Ovary (tissue), 9 donors: ENCODE results near the gene ARHGAP28. TPM values are rescaled to one million over a fixed set of nuclear protein-coding genes. Genes with fewer than 3 reads are reported as not detected.

Experiments used
- DNase-seq, 5 donors: peaks; one replicate each; pipeline ENCODE4 v3.0.0-alpha.2; 2019 to 2020
- H3K27ac ChIP-seq, 2 donors: fragments of 200-600 bp; one replicate each; pipeline versions ENCODE4 v1.5.1 to v1.8.0; 2019 to 2022
- H3K27me3 ChIP-seq: fragments of 200-600 bp; one replicate; pipeline ENCODE4 v1.8.0; 2022
- H3K36me3 ChIP-seq: fragments of 200-600 bp; sonication (generic); one replicate; pipeline ENCODE4 v1.5.1; 2019
- H3K4me1 ChIP-seq: one replicate; pipeline ENCODE4 v1.8.1; 2013; ENCODE audit warnings: mild to moderate bottlenecking, moderate library complexity; ENCODE audit not compliant: insufficient read depth
- H3K4me3 ChIP-seq: fragments of 200-600 bp; sonication (generic); one replicate; pipeline ENCODE4 v1.5.1; 2017
- H3K9me3 ChIP-seq, 2 donors: fragments of 200-600 bp in 1 of 2; sonication (generic) in 1 of 2; one replicate each; pipeline versions ENCODE4 v1.5.1 to v1.8.1; 2013 to 2019; ENCODE audit warnings: mild to moderate bottlenecking in 1 of 2, moderate library complexity in 1 of 2
- EP300 ChIP-seq: sonication (generic); formaldehyde crosslinking; IDR thresholded peaks from one replicate; pipeline ENCODE4 v1.6.1; 2017; ENCODE audit warnings: antibody characterized with exemption
- POLR2A ChIP-seq: fragments of 450-650 bp; IDR thresholded peaks from one replicate; pipeline ENCODE4 v1.6.1; 2017; ENCODE audit warnings: antibody characterized with exemption, mild to moderate bottlenecking, moderate library complexity
- WGBS, 3 donors: extraction: QIAGEN DNeasy Blood & Tissue Kit in 1 of 3; methylation state at CpG; one replicate each; pipeline versions ENCODE4 v1.1.5 to v1.1.7; 2013 to 2017; 5-methylcytosine and 5-hydroxymethylcytosine counted together
- intact Hi-C, 4 donors: fragments of 100-400 bp; cut with DNase I; formaldehyde crosslinking; loops; one replicate each; pipeline versions ENCODE4 v1.11.0 to v1.15.1; 2022 to 2023
- polyA plus RNA-seq, 2 donors: library from polyadenylated mRNA; stranded (reverse); fragments of 200-250 nt in 1 of 2; fragments of 350-450 nt in 1 of 2; fragmentation: Illumina TruSeq in 1 of 2; extraction: RNeasy Lipid Tissue Mini Kit (QIAGEN cat#74804) in 1 of 2; gene quantifications; one replicate each; pipeline ENCODE4 v1.2.3, GENCODE V29; 2013 to 2014
- total RNA-seq, 7 donors: library from RNA; depleted of rRNA in 2 of 7; stranded (reverse); fragments of >200 nt in 2 of 7; fragmentation: NEBNext Ultra II Directional in 3 of 7; extraction: Animal tissue kit (Norgen Biotek cat#: 25700) in 3 of 7; gene quantifications; one replicate each; pipeline versions ENCODE4 v1.1.0 to v1.2.4, GENCODE V29; 2016 to 2023
- TF ChIP-seq, protein P1 (sequence below), 3 donors: fragments of 450-650 bp in 2 of 3; fragments of 200-600 bp in 1 of 3; IDR thresholded peaks; one replicate each; pipeline versions ENCODE4 v1.5.1 to v1.8.0; 2016 to 2022; ENCODE audit warnings: antibody characterized with exemption in 3 of 3, mild to moderate bottlenecking in 1 of 3
- donor health status: DM: no; HTN: no; CAD: no; lungs with moderate emphysema.
- donor health status: DM: no; HTN: no; CAD: no.
- donor health status: Bipolar disorder and iron deficiency.
- donor health status: DM: yes; HTN: yes; CAD: no.
- donor health status: DM: no; HTN: no; CAD: no.
- donor health status: DM: yes; HTN: yes; CAD: no.

Gene ARHGAP28
- total and polyA plus RNA-seq, 9 donors, result 5.9 to 28.7 (median 16.9) TPM

DNA sequence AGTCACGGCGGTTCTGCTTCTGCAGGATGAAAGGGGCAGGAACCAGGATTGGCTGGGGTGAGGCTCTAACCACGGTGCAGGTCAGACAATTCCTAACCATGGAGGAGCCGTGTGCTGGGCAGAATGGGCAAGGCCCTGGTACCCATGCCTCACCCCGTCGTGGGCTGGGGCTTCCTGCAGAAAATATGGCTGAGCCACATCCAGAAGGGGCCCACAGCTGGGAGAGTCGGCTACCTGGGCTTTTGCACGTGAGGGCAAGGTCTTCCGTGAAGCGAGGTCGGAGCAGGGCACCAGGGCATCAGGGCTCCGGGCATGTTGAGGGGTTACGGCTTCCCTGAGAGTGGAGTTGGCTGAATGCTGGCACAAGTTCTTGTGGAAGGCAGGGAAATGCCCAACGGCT, 147.8 kb downstream of the ARHGAP28 start:
- H3K27me3 ChIP-seq, result no peaks in the 10 kb centered on the region
- H3K27ac ChIP-seq, result no peak overlapping the region
- TF ChIP-seq EP300 (no peak), POLR2A (no peak)
- TF ChIP-seq, protein P1, sequence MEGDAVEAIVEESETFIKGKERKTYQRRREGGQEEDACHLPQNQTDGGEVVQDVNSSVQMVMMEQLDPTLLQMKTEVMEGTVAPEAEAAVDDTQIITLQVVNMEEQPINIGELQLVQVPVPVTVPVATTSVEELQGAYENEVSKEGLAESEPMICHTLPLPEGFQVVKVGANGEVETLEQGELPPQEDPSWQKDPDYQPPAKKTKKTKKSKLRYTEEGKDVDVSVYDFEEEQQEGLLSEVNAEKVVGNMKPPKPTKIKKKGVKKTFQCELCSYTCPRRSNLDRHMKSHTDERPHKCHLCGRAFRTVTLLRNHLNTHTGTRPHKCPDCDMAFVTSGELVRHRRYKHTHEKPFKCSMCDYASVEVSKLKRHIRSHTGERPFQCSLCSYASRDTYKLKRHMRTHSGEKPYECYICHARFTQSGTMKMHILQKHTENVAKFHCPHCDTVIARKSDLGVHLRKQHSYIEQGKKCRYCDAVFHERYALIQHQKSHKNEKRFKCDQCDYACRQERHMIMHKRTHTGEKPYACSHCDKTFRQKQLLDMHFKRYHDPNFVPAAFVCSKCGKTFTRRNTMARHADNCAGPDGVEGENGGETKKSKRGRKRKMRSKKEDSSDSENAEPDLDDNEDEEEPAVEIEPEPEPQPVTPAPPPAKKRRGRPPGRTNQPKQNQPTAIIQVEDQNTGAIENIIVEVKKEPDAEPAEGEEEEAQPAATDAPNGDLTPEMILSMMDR (IDR thresholded peaks at IDR 0.05), result no peak
- no peak overlapping the region for H3K4me3 ChIP-seq
- H3K36me3 ChIP-seq, result no peaks in the 10 kb centered on the region
- WGBS, 3 donors, result 84 to 93% (median 89%) methylated on average over 14 of the region's 14 CpGs
- no peaks in the 10 kb centered on the region for H3K9me3 ChIP-seq
- intact Hi-C loops, result loop anchor here in 2 of 4 donors (5.0 to 10.0 kb wide), 2 partner anchors 152 to 330 kb away; partner anchors contain the start of gene ARHGAP28 (in 1 of the 2)
- DNase-seq, result no peak
- peaks cover 5% of the 10 kb centered on the region for H3K4me1 ChIP-seq

GRCh38 chr18:6878556-6879297, 149.2 kb downstream of the ARHGAP28 start:
- WGBS, 3 donors, result 49 to 73% (median 57%) methylated on average over 11 of the region's 11 CpGs
- TF ChIP-seq, protein P1 (IDR thresholded peaks at IDR 0.05), result no peak
- TF ChIP-seq EP300 (no peak), POLR2A (no peak)
- intact Hi-C loops, result loop anchor here in 2 of 4 donors (5.0 to 10.0 kb wide), 2 partner anchors 154 to 331 kb away; partner anchors contain the start of gene ARHGAP28 (in 1 of the 2)
- Histone ChIP-seq H3K27me3 (no peaks in the 10 kb centered on the region), H3K9me3 (no peaks in the 10 kb centered on the region), H3K27ac (no peak overlapping the region), H3K4me1 (peaks cover 5% of the 10 kb centered on the region), H3K36me3 (no peaks in the 10 kb centered on the region), H3K4me3 (no peak overlapping the region)
- peak in 2 of 5 donors; percentile 30 to 33 for DNase-seq

DNA sequence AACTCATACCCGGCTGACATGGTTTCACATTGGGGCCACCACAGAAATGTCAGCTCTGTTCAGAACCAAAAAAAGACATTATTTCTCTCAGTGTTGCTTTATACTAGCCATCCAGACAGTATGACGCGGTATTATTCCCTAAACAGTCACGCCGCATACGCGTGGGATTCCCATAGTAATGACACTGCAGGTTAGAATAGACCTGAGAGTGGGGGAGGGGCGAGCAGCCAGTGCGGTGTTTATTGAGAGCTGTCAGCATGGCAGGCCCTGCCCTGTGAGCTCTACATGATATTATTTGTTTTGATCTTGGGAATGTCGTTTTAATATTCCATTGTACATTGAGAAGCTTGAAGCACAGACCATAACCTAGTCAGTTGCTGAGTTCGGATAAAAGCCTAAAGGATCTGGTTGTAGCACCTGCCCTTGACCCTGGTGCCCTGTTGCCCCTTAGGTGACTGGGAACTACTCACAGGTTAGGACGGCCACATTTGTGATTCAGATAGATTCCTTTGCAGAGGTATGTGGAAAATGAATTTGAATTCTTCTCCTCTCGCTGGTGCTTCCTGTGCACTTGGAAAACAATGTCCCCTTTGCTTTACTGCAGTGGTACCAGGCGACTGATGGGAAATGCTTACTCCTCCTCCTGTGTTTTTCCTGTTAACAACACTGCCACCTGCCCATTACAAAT, 150.1 kb downstream of the ARHGAP28 start:
- Histone ChIP-seq H3K36me3 (no peaks in the 10 kb centered on the region), H3K4me1 (peaks cover 5% of the 10 kb centered on the region), H3K27me3 (no peaks in the 10 kb centered on the region), H3K27ac (no peak overlapping the region), H3K4me3 (no peak overlapping the region), H3K9me3 (no peaks in the 10 kb centered on the region)
- intact Hi-C loops, result loop anchor here in 3 of 4 donors (5.0 to 10.0 kb wide), 4 partner anchors 152 to 332 kb away; partner anchors contain the start of gene ARHGAP28 (in 3 of the 3)
- TF ChIP-seq EP300 (no peak), POLR2A (no peak)
- TF ChIP-seq, protein P1 (IDR thresholded peaks at IDR 0.05), result no peak
- peak in 1 of 5 donors; percentile 34 for DNase-seq
- 92% methylated on average over 14 of the region's 14 CpGs for WGBS, 3 donors

DNA sequence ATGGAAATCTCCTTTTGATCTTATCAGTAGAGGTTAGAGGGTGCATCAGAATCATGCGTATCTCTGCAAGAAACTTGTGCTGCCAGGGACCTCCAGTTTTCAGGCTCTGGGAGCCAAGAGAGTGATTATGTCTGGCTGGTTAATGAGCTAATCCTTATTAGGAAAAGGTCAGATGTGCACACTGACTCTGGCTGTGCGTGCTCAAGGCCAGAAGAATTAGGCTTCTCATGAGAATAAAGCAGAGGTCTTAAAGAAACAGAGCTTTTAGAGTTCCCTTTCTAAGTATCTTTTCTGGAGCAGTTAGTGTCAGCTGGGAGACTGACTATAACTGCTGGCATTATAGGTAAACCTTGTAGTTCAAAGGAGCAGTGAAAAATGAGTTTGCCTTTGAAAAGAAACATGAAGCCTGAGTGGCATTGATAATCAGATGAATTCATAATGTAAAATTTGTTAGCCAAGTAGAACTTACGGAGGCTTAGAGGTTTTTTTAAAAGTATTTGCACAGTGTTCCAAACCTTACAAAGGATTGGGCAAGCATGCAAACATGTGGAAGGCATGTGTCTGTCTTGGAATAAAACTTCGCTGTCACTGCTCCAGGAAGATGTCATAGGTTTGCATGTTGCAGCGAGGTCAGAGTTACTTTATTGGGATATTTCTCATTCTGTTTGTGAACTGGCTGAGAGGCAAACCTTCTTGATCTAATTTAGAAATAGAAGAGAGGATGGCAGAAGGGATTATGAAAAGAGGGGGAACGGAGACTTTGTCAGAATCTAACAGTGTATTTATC, 151.7 kb downstream of the ARHGAP28 start:
- DNase-seq, result no peak
- no peaks in the 10 kb centered on the region for H3K27me3 ChIP-seq
- H3K36me3 ChIP-seq, result no peaks in the 10 kb centered on the region
- H3K9me3 ChIP-seq, result no peaks in the 10 kb centered on the region
- peaks cover 5% of the 10 kb centered on the region for H3K4me1 ChIP-seq
- intact Hi-C loops, result loop anchor here in 3 of 4 donors (5.0 to 10.0 kb wide), 3 partner anchors 154 to 329 kb away; partner anchors contain the start of gene ARHGAP28 (in 2 of the 3)
- no peak overlapping the region for H3K4me3 ChIP-seq
- WGBS, 3 donors, result 17 to 21% (median 19%) methylated on average over 6 of the region's 6 CpGs
- H3K27ac ChIP-seq, result no peak overlapping the region
- TF ChIP-seq EP300, result no peak
- TF ChIP-seq, protein P1 (IDR thresholded peaks at IDR 0.05), result no peak
- TF ChIP-seq POLR2A, result no peak
